ENCODE measurements around the gene MEX3D. TPM values are rescaled to one million over a fixed set of nuclear protein-coding genes. Genes with fewer than 3 reads are reported as not detected.
A peak's percentile ranks its signal among the peaks of the same experiment; 100 is the strongest.

Gene MEX3D
- total RNA-seq, 4 donors from 2014 or later: 21.6 to 64.4 (median 47.5) TPM

DNA sequence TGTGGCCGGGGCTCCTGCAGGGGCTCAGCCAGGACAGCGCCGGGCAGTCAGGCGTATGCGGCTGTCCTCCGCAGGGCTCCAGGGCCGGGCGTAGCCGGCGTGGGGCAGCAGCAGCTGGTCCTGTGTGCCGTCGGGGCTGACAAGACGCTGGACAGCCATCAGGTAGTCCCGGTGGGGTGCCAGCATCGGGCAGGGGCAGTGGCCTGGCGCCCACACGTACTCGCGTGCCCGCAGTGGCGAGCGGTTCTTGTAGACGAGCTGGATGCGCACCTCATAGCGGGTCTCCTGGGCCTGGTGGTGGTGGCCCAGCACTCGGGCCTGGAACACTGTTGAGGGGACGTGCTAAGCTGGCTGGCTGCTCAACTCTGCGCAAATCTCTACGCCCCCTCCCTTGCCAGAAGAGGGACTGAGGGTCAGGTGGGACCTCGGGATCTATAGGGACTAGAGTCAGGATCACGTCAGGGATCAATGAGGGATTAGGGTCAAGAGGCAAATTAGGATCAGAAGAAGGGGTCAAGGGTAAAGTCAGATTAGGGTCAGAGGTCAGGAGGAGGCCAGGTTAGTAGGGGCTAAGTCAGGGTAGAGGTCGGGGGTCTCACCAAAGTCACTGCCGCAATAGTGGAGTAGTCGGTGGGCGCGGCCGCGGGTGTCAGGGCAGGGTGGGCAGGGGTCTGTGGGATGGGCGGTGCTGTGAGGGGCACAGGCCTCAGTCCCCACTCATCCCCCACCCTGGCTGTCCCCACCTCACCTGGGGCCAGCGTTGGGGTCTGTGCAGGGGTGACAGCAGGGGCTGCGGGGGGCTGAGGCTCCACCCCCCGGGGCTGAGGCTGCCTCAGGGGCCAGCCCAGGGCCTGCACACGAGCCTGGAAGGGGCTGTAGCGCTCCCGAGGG lies 61.9 kb downstream of the MEX3D start:
- peak overlapping the region in 1 of 4 donors; percentile 78 for H3K27ac ChIP-seq (replicated peaks in 1 of 4)
- H3K36me3 ChIP-seq: peaks cover 0 to 7% (median 3%) of the 10 kb centered on the region in 4 donors
- peaks cover 14 to 44% (median 32%) of the 10 kb centered on the region in 4 donors for H3K4me1 ChIP-seq
- no peak overlapping the region for H3K4me3 ChIP-seq
- WGBS: 91% methylated on average over 13 of the region's 45 CpGs
- H3K27me3 ChIP-seq: peaks cover 4 to 76% (median 23%) of the 10 kb centered on the region in 4 donors
- no peak for DNase-seq (ENCODE audit: extremely low spot score)
- intact Hi-C loops (cut with DNase I): no loop called here
- no peak for TF ChIP-seq POLR2AphosphoS5 (IDR thresholded peaks at IDR 0.05)
- no peak for TF ChIP-seq POLR2A (IDR thresholded peaks at IDR 0.05; ENCODE audit: low read depth)
- no peak for TF ChIP-seq EP300 (IDR thresholded peaks at IDR 0.05)
- TF ChIP-seq CTCF (IDR thresholded peaks at IDR 0.05): no peak
- H3K9me3 ChIP-seq: peaks cover 0 to 4% (median 0%) of the 10 kb centered on the region in 4 donors

GRCh38 chr19:1505012-1505411 lies 63.1 kb downstream of the MEX3D start:
- no peak for DNase-seq (ENCODE audit: extremely low spot score)
- H3K9me3 ChIP-seq: peaks cover 0 to 4% (median 0%) of the 10 kb centered on the region in 4 donors
- H3K27ac ChIP-seq (replicated peaks in 1 of 4): no peak overlapping the region
- TF ChIP-seq POLR2AphosphoS5 (IDR thresholded peaks at IDR 0.05) (no peak), CTCF (IDR thresholded peaks at IDR 0.05) (no peak), EP300 (IDR thresholded peaks at IDR 0.05) (no peak), POLR2A (IDR thresholded peaks at IDR 0.05; ENCODE audit: low read depth) (no peak)
- H3K27me3 ChIP-seq: peaks cover 4 to 67% (median 23%) of the 10 kb centered on the region in 4 donors
- 72% methylated on average over 8 of the region's 8 CpGs for WGBS
- peaks cover 14 to 36% (median 26%) of the 10 kb centered on the region in 4 donors for H3K4me1 ChIP-seq
- H3K36me3 ChIP-seq: peaks cover 0 to 7% (median 3%) of the 10 kb centered on the region in 4 donors
- no peak overlapping the region for H3K4me3 ChIP-seq
- intact Hi-C loops (cut with DNase I): no loop called here

Small RNAs within 50 kb of the gene (small RNA-seq; reads per million reads assigned to genes)
- gene AC005943.2 (0 reads per million in 3 donors), gene RN7SL477P (0 reads per million in 3 donors), gene RNU6-1223P (0 reads per million in 3 donors)

Other genes starting within 250 kb of the MEX3D start
- 100 to 1,000 TPM in 1 of 4 donors, 10 to 100 TPM in 3; 85.6 to 110 (median 89.4) TPM for gene NDUFS7, start 184.4 kb downstream of the MEX3D start, total RNA-seq
- 10 to 100 TPM in 3 of 4 donors, 1 to 10 TPM in 1; 5.8 to 13.4 (median 11.9) TPM for gene GAMT, start 166.8 kb downstream of the MEX3D start, total RNA-seq
- 10 to 100 TPM; 44.9 to 79.4 (median 52.9) TPM for gene DAZAP1, start 160.7 kb downstream of the MEX3D start, total RNA-seq
- gene RPS15, start 129.9 kb downstream of the MEX3D start, total RNA-seq: 1,000 to 10,000 TPM; 1,297 to 2,978 (median 2,171) TPM
- 1 to 10 TPM in 2 of 4 donors, under 1 TPM in 2; 0.42 to 1.8 (median 1.2) TPM for gene APC2, start 118.2 kb downstream of the MEX3D start, total RNA-seq
- 10 to 100 TPM; 21.6 to 43.6 (median 29.8) TPM for gene C19orf25, start 89.1 kb downstream of the MEX3D start, total RNA-seq
- gene PCSK4, start 78.0 kb downstream of the MEX3D start, total RNA-seq: 1 to 10 TPM; 1.9 to 5.4 (median 3.3) TPM
- gene REEP6, start 77.1 kb downstream of the MEX3D start, total RNA-seq: 1 to 10 TPM in 1 of 4 donors, under 1 TPM in 2, not detected in 1; 0.23 to 2.3 (median 0.99) TPM
- 1 to 10 TPM; 3.9 to 5.9 (median 4.7) TPM for gene ADAMTSL5, start 55.3 kb downstream of the MEX3D start, total RNA-seq
- gene PLK5, start 44.2 kb downstream of the MEX3D start, total RNA-seq: under 1 TPM in 1 of 4 donors, not detected in 3; 0.17 TPM
- gene MBD3, start 24.5 kb upstream of the MEX3D start, total RNA-seq: 100 to 1,000 TPM in 3 of 4 donors, 10 to 100 TPM in 1; 81.8 to 152 (median 114) TPM
- 100 to 1,000 TPM; 111 to 152 (median 132) TPM for gene UQCR11, start 37.1 kb upstream of the MEX3D start, total RNA-seq
- 10 to 100 TPM; 32.0 to 53.6 (median 46.5) TPM for gene TCF3, start 84.3 kb upstream of the MEX3D start, total RNA-seq
- not detected for gene ONECUT3, start 185.2 kb upstream of the MEX3D start, total RNA-seq
- under 1 TPM; 0.19 to 0.92 (median 0.66) TPM for gene ATP8B3, start 244.0 kb upstream of the MEX3D start, total RNA-seq

Measured in esophagus muscularis mucosa (tissue), 4 donors.